ENCODE results near the gene PPP6R3. TPM values are rescaled to one million over a fixed set of nuclear protein-coding genes. Genes with fewer than 3 reads are reported as not detected.
"Not testable (repeated sequence)": the region's sequence is repeated elsewhere in the genome, so short reads cannot be mapped to it uniquely, and the experiment has no call there.

PPP6R3 gene
- total and polyA plus RNA-seq, 2 experiments from 2014 or later, result 41.9 to 118 TPM

DNA sequence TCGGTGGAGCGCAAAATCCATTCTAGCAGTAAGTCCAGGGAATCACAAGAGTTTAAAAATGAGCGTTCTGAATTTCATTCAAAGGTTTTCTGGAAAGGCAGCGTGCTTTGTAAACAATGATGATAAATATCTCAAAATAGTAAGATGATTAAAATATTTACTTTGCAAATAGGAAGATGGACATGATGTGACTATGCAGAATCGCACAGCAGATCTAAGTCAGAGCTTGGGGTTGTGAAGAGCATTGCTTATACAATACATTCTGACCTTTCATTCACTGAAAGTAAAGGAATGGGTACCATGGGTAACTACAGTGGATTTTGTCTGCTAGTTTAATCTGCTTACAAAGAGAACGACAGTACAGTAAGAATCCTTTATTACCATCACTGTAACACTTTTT is 77.5 kb downstream of the PPP6R3 start:
- DNase-seq (ENCODE audit: low read depth in 1 of 2, low spot score in 1 of 2), result no peak
- Histone ChIP-seq H3K36me3 (peaks cover 9% of the 10 kb centered on the region), H3K9me3 (ENCODE audit: low read depth) (no peaks in the 10 kb centered on the region), H3K27me3 (no peaks in the 10 kb centered on the region), H3K4me1 (ENCODE audit: low read depth) (no peaks in the 10 kb centered on the region), H3K4me3 (no peak overlapping the region), H3K27ac (no peak overlapping the region)
- no peak for TF ChIP-seq CTCF (IDR thresholded peaks at IDR 0.05; ENCODE audit: low read depth, low read length)

DNA sequence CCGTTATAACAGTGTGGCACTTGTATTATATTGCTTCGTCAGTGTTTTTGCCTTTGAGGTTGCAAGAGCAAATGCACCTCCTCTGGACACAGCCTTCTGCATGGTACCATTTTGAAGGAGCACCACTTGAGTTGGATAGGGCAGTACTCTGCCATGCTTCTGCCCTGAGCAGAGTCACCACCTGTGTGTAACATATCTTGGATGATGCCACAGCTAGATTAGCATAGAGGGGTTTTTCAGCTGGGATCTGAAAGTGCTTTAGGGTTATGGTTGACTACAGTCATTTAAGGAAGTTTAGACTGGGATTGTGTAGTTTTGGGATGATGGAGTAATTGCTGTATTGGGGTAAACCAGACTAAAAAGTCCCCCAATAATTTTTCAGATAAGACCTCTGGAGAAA is 78.8 kb downstream of the PPP6R3 start:
- Histone ChIP-seq H3K4me1 (ENCODE audit: low read depth) (no peaks in the 10 kb centered on the region), H3K36me3 (peaks cover 11% of the 10 kb centered on the region), H3K27me3 (no peaks in the 10 kb centered on the region)

GRCh38 chr11:68540504-68540903 is 80.0 kb downstream of the PPP6R3 start:
- not testable (repeated sequence) for H3K4me3 ChIP-seq; H3K27me3 ChIP-seq; H3K27ac ChIP-seq; DNase-seq (ENCODE audit: low read depth in 1 of 2, low spot score in 1 of 2); H3K4me1 ChIP-seq (ENCODE audit: low read depth); H3K9me3 ChIP-seq (ENCODE audit: low read depth)
- H3K36me3 ChIP-seq, result peaks cover 19% of the 10 kb centered on the region

More for the DNA sequence above, 78.8 kb downstream of the PPP6R3 start:
- no peak for DNase-seq (ENCODE audit: low read depth in 1 of 2, low spot score in 1 of 2)
- Histone ChIP-seq H3K27ac (no peak overlapping the region), H3K9me3 (ENCODE audit: low read depth) (no peaks in the 10 kb centered on the region), H3K4me3 (no peak overlapping the region)
- no peak for TF ChIP-seq CTCF (IDR thresholded peaks at IDR 0.05; ENCODE audit: low read depth, low read length)

- no peak for DNase-seq (ENCODE audit: low read depth in 1 of 2, low spot score in 1 of 2)
- peaks cover 19% of the 10 kb centered on the region for H3K36me3 ChIP-seq
Measured at GRCh38 chr11:68541116-68541515, 80.6 kb downstream of the PPP6R3 start.

GRCh38 chr11:68541991-68542390 is 81.4 kb downstream of the PPP6R3 start:
- no peaks in the 10 kb centered on the region for H3K9me3 ChIP-seq (ENCODE audit: low read depth)
- no peak overlapping the region for H3K27ac ChIP-seq
- H3K4me3 ChIP-seq, result no peak overlapping the region
- H3K27me3 ChIP-seq, result no peaks in the 10 kb centered on the region
- peaks cover 19% of the 10 kb centered on the region for H3K36me3 ChIP-seq
- no peak for DNase-seq (ENCODE audit: low read depth in 1 of 2, low spot score in 1 of 2)
- no peak for TF ChIP-seq CTCF (IDR thresholded peaks at IDR 0.05; ENCODE audit: low read depth, low read length)
- peaks cover 13% of the 10 kb centered on the region for H3K4me1 ChIP-seq (ENCODE audit: low read depth)

More at GRCh38 chr11:68541116-68541515, 80.6 kb downstream of the PPP6R3 start:
- Histone ChIP-seq H3K27ac (peak overlapping the region; percentile 58), H3K9me3 (ENCODE audit: low read depth) (no peaks in the 10 kb centered on the region), H3K27me3 (no peaks in the 10 kb centered on the region), H3K4me1 (ENCODE audit: low read depth) (peaks cover 9% of the 10 kb centered on the region), H3K4me3 (no peak overlapping the region)
- TF ChIP-seq CTCF (IDR thresholded peaks at IDR 0.05; ENCODE audit: low read depth, low read length), result no peak

- Histone ChIP-seq H3K4me1 (ENCODE audit: low read depth) (peaks cover 13% of the 10 kb centered on the region), H3K9me3 (ENCODE audit: low read depth) (no peaks in the 10 kb centered on the region), H3K4me3 (no peak overlapping the region), H3K27me3 (no peaks in the 10 kb centered on the region), H3K36me3 (peaks cover 19% of the 10 kb centered on the region), H3K27ac (peak overlapping the region; percentile 39)
- TF ChIP-seq CTCF (IDR thresholded peaks at IDR 0.05; ENCODE audit: low read depth, low read length), result no peak
- DNase-seq (ENCODE audit: low read depth in 1 of 2, low spot score in 1 of 2), result peak in 1 of 2 donors; percentile 77
Measured at GRCh38 chr11:68542617-68543016, 82.1 kb downstream of the PPP6R3 start.

Data from cardiac muscle cell (in vitro differentiated cells and primary cell).